Thyroid gland (tissue), 4 donors: ENCODE measurements around the gene TSSK1B.

Experiments
- CTCF ChIP-seq, 6 experiments: fragments of 200-600 bp in 3 of 6; fragments of 450-650 bp in 3 of 6; sonication (generic) in 3 of 6; IDR thresholded peaks; one replicate each; pipeline ENCODE4 v1.5.1; 2016 to 2019; ENCODE audit warnings: antibody characterized with exemption in 6 of 6, mild to moderate bottlenecking in 2 of 6, inconsistent platforms in 1 of 6, moderate library complexity in 1 of 6
- POLR2A ChIP-seq, 2 donors: fragments of 450-650 bp; IDR thresholded peaks; one replicate each; pipeline ENCODE4 v1.6.1; 2017; ENCODE audit warnings: antibody characterized with exemption in 2 of 2, mild to moderate bottlenecking in 2 of 2, moderate library complexity in 1 of 2

- TF ChIP-seq POLR2A (IDR thresholded peaks at IDR 0.05) (no peak), CTCF (IDR thresholded peaks at IDR 0.05) (no peak)
Measured at GRCh38 chr5:113434889-113435288, at the start of gene TSSK1B.
